Brain microvascular endothelial cell (primary cell): ENCODE measurements around the gene OTOS.

ENCODE experiments used
- DNase-seq: peaks from one replicate; pipeline ENCODE4 v3.0.0-alpha.2; 2020
- H3K27ac ChIP-seq: fragments of 250-450 bp; sonication (Bioruptor Pico); 2 replicates; pipeline ENCODE4 v1.5.1; 2020; ENCODE audit warnings: mild to moderate bottlenecking, moderate library complexity
- H3K27me3 ChIP-seq: fragments of 250-450 bp; sonication (Bioruptor Pico); replicated peaks from 2 replicates; pipeline ENCODE4 v1.5.1; 2020; ENCODE audit warnings: mild to moderate bottlenecking
- H3K36me3 ChIP-seq: fragments of 250-450 bp; sonication (Bioruptor Pico); replicated peaks from 2 replicates; pipeline ENCODE4 v1.5.1; 2020; ENCODE audit warnings: mild to moderate bottlenecking
- H3K4me3 ChIP-seq: 2 replicates; pipeline ENCODE4 v1.5.1; 2011; ENCODE audit warnings: low read depth, mild to moderate bottlenecking, control low read depth, low read length, moderate library complexity
- in situ Hi-C: cut with HindIII; loops from 2 replicates; pipeline ENCODE4 v1.10.0; 2017; ENCODE audit warnings: low sequenced_read_pairs, low pct_ligation_motif_present
- TF ChIP-seq, protein P1 (sequence below): IDR thresholded peaks from 2 replicates; pipeline ENCODE4 v1.5.1; 2011; ENCODE audit warnings: low read depth, mild to moderate bottlenecking, moderate library complexity, low read length, control low read depth, inconsistent platforms; ENCODE audit errors: missing control alignments

OTOS gene

DNA sequence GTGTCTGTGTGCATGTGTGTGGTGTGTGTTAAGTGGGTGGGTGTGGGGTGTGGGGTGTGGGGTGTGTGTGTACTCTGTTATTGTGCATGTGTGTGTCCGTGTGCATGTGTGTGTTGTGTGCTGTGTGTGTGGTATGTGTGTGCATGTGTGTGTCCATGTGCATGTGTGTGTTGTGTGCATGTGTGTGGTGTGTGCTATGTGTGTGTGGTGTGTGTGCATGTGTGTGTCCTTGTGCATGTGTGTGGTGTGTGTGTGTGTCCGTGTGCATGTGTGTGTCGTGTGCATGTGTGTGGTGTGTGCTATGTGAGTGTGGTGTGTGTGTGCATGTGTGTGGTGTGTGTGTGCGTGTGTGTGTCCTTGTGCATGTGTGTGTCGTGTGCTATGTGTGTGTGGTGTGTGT, 6.9 kb upstream of the OTOS start:
- TF ChIP-seq, protein P1, sequence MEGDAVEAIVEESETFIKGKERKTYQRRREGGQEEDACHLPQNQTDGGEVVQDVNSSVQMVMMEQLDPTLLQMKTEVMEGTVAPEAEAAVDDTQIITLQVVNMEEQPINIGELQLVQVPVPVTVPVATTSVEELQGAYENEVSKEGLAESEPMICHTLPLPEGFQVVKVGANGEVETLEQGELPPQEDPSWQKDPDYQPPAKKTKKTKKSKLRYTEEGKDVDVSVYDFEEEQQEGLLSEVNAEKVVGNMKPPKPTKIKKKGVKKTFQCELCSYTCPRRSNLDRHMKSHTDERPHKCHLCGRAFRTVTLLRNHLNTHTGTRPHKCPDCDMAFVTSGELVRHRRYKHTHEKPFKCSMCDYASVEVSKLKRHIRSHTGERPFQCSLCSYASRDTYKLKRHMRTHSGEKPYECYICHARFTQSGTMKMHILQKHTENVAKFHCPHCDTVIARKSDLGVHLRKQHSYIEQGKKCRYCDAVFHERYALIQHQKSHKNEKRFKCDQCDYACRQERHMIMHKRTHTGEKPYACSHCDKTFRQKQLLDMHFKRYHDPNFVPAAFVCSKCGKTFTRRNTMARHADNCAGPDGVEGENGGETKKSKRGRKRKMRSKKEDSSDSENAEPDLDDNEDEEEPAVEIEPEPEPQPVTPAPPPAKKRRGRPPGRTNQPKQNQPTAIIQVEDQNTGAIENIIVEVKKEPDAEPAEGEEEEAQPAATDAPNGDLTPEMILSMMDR = no peak
- H3K36me3 ChIP-seq = no peaks in the 10 kb centered on the region
- DNase-seq = no peak

DNA sequence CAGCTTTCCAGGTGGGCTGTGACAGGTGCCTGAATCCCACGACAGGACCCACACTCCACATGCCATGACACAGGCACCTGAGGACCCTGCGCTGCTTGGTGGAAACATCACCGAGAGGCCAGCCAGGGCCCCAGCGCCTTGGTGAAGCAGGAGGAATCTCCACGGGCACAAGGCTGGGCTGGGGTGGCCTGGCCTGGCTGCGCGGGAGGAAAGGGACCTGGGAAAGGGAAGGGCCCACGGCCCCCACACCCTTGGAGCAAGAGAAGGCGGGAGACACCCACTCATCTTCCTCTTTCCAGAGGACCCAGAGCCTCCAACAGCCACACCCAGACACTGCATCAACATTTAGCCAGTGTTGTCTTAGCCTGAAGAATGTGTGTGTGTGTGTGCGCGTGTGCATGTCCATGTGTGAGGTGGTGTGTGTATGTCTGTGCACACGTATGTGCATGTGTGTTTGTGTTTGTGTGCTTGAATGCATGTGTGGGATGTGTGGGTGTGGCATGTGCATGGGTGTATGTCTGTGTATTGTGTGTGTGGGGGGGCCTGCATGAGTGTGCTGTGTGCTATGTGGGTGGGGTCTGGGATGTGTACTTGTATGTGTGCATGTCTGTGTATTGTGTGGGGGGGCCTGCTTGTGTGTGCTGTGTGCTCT, 6.3 kb upstream of the OTOS start:
- in situ Hi-C loops = no loop called here
- Histone ChIP-seq H3K27me3 (peaks cover 1% of the 10 kb centered on the region), H3K27ac (no peak overlapping the region), H3K36me3 (no peaks in the 10 kb centered on the region), H3K4me3 (no peak overlapping the region)
- no peak for DNase-seq
- TF ChIP-seq, protein P1 = no peak

More for the DNA sequence above, 6.9 kb upstream of the OTOS start:
- in situ Hi-C loops = no loop called here
- no peaks in the 10 kb centered on the region for H3K27me3 ChIP-seq
- no peak overlapping the region for H3K27ac ChIP-seq
- no peak overlapping the region for H3K4me3 ChIP-seq

DNA sequence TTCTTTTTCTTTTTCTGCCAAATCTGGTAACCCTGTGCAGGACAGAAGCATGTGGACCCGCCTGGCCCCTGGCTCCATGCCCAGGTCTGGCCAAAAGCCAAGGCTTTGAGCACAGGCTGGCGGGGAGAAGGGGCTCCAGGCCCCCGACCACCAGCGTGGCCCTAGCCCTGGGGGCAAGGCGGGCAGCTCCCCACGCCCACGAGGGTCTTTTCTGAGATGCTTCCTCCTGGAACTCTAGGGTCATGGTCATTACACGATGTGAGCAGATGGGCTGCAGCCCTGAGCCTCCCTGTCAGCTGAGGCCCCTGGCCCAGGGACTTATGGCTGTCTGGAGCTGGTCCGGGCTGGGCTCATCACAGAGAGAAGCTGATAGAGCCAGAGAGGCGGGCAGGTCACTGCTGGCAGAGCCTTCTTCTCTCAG, 5.7 kb upstream of the OTOS start:
- H3K27ac ChIP-seq = no peak overlapping the region
- H3K4me3 ChIP-seq = no peak overlapping the region
- no peak for DNase-seq
- H3K27me3 ChIP-seq = peaks cover 3% of the 10 kb centered on the region
- H3K36me3 ChIP-seq = no peaks in the 10 kb centered on the region
- TF ChIP-seq, protein P1 = no peak
- in situ Hi-C loops = no loop called here

- no peak for DNase-seq
- Histone ChIP-seq H3K36me3 (no peaks in the 10 kb centered on the region), H3K27me3 (peaks cover 5% of the 10 kb centered on the region), H3K27ac (no peak overlapping the region), H3K4me3 (no peak overlapping the region)
- in situ Hi-C loops = no loop called here
- TF ChIP-seq, protein P1 = no peak
Measured at GRCh38 chr2:240145461-240145860, 5.0 kb upstream of the OTOS start.

DNA sequence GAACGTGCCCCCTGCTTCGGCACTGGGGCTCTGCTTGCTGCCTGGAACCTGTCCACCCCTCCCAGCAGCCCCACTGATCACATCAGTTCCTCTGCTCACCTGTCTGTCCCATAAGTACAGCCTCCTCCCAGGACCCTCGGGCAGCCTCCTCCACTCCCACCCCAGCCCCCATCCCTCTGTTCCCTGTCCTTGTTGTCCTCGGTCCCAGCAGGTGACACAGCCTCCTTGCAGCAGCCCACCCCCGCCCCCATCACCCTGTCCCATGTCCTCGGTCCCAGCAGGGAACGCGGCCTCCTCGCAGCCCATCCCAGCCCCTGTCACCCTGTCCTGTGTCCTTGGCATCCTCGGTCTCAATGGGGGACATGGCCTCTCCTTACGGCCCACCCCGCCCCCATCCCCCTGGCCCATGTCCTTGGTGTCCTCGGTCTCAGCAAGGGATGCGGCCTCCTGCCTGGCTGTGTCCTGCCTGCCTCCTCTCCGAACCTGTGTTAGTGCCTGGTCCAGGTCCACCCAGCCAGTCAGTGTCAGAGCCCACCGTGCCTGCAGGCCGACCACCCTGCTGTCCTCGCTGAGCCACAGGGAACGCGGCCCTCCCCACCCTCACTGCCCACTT, 4.3 kb upstream of the OTOS start:
- Histone ChIP-seq H3K4me3 (no peak overlapping the region), H3K36me3 (no peaks in the 10 kb centered on the region), H3K27ac (no peak overlapping the region), H3K27me3 (peaks cover 9% of the 10 kb centered on the region)
- no peak for DNase-seq
- in situ Hi-C loops = no loop called here
- TF ChIP-seq, protein P1 = no peak
